Ishikawa (cell line): ENCODE measurements around the gene PLEK.

Source experiments
- CREB1 ChIP-seq: IDR thresholded peaks from 2 replicates; pipeline ENCODE4 v1.6.1; 2012; ENCODE audit warnings: low read depth
- EGR1 ChIP-seq: IDR thresholded peaks from 2 replicates; pipeline ENCODE4 v1.6.1; 2012
- EP300 ChIP-seq: IDR thresholded peaks from 2 replicates; pipeline ENCODE4 v1.6.1; 2012; ENCODE audit warnings: borderline replicate concordance
- FOXM1 ChIP-seq: IDR thresholded peaks from 2 replicates; pipeline ENCODE4 v1.6.1; 2012; ENCODE audit warnings: low read depth, borderline replicate concordance
- NFIC ChIP-seq: IDR thresholded peaks from 2 replicates; pipeline ENCODE4 v1.6.1; 2012
- YY1 ChIP-seq: IDR thresholded peaks from 2 replicates; pipeline ENCODE4 v1.6.1; 2012; ENCODE audit warnings: low read depth
- TF ChIP-seq, protein P1 (sequence below): IDR thresholded peaks from 2 replicates; pipeline ENCODE4 v1.6.1; 2012; ENCODE audit warnings: low read depth, mild to moderate bottlenecking
- TF ChIP-seq, protein P2 (sequence below): IDR thresholded peaks from 2 replicates; pipeline ENCODE4 v1.6.1; 2012

DNA sequence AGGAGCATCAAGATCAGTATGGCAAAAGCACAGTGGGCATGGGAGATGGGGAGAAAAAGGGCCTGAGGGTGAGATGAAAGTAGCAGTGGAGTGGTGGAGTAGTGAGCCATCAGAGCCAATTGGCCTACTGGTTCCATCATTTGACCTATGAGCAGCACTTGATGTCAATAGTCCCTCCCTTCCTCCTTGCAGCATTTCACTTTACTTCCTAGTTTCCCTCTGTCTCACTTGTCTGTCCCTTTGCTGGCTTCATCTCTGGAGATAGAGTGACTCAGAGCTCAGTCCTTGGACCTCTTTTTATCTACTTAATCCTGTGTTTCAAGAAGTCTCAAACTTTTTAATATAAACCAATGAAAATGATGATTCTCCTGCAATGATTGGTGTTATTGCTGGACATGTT lies 69.9 kb downstream of the PLEK start:
- TF ChIP-seq YY1 (no peak), CREB1 (no peak), EP300 (no peak), NFIC (no peak), EGR1 (no peak), FOXM1 (no peak)
- TF ChIP-seq, protein P1, sequence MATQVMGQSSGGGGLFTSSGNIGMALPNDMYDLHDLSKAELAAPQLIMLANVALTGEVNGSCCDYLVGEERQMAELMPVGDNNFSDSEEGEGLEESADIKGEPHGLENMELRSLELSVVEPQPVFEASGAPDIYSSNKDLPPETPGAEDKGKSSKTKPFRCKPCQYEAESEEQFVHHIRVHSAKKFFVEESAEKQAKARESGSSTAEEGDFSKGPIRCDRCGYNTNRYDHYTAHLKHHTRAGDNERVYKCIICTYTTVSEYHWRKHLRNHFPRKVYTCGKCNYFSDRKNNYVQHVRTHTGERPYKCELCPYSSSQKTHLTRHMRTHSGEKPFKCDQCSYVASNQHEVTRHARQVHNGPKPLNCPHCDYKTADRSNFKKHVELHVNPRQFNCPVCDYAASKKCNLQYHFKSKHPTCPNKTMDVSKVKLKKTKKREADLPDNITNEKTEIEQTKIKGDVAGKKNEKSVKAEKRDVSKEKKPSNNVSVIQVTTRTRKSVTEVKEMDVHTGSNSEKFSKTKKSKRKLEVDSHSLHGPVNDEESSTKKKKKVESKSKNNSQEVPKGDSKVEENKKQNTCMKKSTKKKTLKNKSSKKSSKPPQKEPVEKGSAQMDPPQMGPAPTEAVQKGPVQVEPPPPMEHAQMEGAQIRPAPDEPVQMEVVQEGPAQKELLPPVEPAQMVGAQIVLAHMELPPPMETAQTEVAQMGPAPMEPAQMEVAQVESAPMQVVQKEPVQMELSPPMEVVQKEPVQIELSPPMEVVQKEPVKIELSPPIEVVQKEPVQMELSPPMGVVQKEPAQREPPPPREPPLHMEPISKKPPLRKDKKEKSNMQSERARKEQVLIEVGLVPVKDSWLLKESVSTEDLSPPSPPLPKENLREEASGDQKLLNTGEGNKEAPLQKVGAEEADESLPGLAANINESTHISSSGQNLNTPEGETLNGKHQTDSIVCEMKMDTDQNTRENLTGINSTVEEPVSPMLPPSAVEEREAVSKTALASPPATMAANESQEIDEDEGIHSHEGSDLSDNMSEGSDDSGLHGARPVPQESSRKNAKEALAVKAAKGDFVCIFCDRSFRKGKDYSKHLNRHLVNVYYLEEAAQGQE: no peak
- TF ChIP-seq, protein P2, sequence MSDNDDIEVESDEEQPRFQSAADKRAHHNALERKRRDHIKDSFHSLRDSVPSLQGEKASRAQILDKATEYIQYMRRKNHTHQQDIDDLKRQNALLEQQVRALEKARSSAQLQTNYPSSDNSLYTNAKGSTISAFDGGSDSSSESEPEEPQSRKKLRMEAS: no peak
